AG04449 (cell line): ENCODE measurements around the gene ORM1.
A peak's percentile ranks its signal among the peaks of the same experiment; 100 is the strongest.

Experiments used
- CTCF ChIA-PET: fragments of 350-600 bp; formaldehyde crosslinking; extraction: SDS; loops from one replicate; lab custom pipeline; 2021; ENCODE audit warnings: antibody characterized with exemption; lab: Yijun Ruan, JAX
- POLR2A ChIA-PET: fragments of 400-600, 350-600 bp; formaldehyde crosslinking; extraction: SDS; loops from one replicate; lab custom pipeline; 2020; ENCODE audit warnings: antibody characterized with exemption, inconsistent platforms; lab: Yijun Ruan, JAX
- DNase-seq: peaks from one replicate; pipeline ENCODE4 v3.0.0-alpha.2; 2010; ENCODE audit warnings: low read depth, low spot score
- H3K4me3 ChIP-seq: 2 replicates; pipeline ENCODE4 v1.5.1; 2011; ENCODE audit warnings: low read depth, mild to moderate bottlenecking, control low read depth, low read length
- TF ChIP-seq, protein P1 (sequence below): IDR thresholded peaks from one replicate; pipeline ENCODE4 v1.5.1; 2011; ENCODE audit warnings: mild to moderate bottlenecking, moderate library complexity, low read length, control low read depth, inconsistent platforms; ENCODE audit not compliant: insufficient read depth; ENCODE audit errors: missing control alignments

ORM1 gene

DNA sequence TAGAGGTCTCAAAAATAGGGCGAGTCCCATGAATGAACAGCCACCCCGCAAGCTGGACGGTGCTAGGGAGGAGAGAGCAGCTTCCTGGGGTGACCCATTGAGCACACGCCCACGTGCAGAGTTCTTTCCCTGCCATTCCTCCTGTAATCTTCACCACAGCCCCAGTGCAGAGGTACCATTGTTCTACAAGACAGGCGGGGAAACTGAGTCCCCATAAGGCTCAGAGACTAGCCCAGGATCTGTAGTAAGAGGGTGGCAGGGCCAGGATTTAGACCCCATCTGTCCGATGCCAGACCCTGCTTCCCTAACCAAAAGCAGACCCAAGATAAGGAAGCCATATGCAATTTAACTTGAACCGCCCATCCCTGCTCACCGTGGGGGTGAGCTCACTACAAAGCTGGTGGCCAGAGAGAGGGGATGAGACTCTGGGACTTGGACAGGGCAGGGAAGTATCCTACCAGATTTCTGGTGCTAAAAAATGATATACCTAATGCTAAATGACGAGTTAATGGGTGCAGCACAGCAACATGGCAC, 36.7 kb upstream of the ORM1 start:
- no peak overlapping the region for H3K4me3 ChIP-seq
- POLR2A ChIA-PET: interaction anchor here (1.2 kb wide), 1 partner anchor 129 kb away, joined by 10 read pairs; no protein-coding TSS in a partner anchor
- CTCF ChIA-PET: interaction anchor here (1.6 to 18.7 kb wide), 4 partner anchors 15 to 203 kb away, joined by 7 to 686 read pairs (median 228); partner anchors contain the start of gene COL27A1
- no peak for DNase-seq
- TF ChIP-seq, protein P1, sequence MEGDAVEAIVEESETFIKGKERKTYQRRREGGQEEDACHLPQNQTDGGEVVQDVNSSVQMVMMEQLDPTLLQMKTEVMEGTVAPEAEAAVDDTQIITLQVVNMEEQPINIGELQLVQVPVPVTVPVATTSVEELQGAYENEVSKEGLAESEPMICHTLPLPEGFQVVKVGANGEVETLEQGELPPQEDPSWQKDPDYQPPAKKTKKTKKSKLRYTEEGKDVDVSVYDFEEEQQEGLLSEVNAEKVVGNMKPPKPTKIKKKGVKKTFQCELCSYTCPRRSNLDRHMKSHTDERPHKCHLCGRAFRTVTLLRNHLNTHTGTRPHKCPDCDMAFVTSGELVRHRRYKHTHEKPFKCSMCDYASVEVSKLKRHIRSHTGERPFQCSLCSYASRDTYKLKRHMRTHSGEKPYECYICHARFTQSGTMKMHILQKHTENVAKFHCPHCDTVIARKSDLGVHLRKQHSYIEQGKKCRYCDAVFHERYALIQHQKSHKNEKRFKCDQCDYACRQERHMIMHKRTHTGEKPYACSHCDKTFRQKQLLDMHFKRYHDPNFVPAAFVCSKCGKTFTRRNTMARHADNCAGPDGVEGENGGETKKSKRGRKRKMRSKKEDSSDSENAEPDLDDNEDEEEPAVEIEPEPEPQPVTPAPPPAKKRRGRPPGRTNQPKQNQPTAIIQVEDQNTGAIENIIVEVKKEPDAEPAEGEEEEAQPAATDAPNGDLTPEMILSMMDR: no peak

DNA sequence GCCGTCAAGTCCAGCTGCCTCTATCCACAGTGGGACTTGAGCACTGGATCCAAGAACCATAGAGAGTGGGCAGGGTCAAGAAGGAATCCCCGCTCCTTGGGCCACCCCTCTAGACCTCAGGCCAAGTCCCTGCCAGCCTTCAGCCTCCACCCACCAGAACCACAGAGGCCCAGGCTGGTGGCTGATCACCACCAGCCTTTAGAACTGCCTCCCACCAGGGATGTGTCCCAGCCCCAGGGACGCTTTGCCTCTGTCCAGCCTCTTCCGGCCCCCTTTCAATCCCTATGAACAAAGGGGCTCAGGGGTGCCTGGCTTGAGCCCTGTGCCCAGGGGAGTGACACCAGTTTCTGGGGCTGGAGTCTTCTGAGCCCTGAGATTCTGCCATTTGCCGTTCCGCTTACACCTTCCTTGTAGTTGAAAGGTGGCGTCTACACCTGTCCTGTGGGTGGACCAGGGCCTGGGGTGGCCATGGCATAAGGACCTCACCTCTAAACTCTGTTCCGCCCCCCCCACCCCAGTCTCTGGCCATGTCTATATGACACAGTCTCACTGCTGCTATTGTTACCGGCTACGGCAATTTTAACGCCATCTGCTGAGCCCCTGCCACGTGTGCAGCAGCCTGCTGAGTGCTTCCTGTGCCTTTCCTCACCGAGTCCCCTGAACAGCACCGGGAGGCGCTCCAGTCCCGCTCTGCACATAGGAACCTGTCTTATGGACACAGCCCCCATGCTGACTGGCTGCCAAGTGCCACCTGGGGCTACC, 35.7 kb upstream of the ORM1 start:
- no peak for DNase-seq
- ChIA-PET CTCF (interaction anchor here (1.1 to 18.7 kb wide), 11 partner anchors 8 to 204 kb away, joined by 3 to 686 read pairs (median 6); partner anchors contain the start of gene COL27A1), POLR2A (no interaction called here)
- TF ChIP-seq, protein P1: no peak
- no peak overlapping the region for H3K4me3 ChIP-seq

DNA sequence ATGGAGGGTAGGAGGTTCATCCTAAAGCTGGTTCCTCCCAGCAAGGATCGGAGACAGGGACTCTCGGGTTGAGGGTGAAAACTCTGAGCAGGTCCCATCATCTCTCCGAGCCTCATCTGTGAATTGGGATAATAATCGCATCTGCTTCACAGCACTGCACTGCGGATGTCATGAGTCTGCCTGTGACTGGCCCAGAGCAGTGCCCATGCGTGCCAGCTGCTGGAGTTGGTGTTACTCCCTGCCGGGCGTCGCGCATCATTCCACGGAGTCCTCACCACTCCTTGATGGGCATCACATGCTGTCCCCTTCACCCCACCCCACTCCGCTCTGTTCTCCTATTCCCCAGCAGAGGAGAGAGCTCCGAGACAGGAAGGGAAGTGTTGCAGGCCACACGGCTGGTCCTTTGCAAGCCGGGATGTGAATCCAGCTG, 35.1 kb upstream of the ORM1 start:
- TF ChIP-seq, protein P1: no peak
- CTCF ChIA-PET: interaction anchor here (1.1 to 18.7 kb wide), 13 partner anchors 8 to 204 kb away, joined by 3 to 686 read pairs (median 6); partner anchors contain the start of gene COL27A1
- no peak overlapping the region for H3K4me3 ChIP-seq
- POLR2A ChIA-PET: interaction anchor here (0.5 to 1.1 kb wide), 2 partner anchors 39 to 130 kb away, joined by 3 read pairs; no protein-coding TSS in a partner anchor
- DNase-seq: no peak

DNA sequence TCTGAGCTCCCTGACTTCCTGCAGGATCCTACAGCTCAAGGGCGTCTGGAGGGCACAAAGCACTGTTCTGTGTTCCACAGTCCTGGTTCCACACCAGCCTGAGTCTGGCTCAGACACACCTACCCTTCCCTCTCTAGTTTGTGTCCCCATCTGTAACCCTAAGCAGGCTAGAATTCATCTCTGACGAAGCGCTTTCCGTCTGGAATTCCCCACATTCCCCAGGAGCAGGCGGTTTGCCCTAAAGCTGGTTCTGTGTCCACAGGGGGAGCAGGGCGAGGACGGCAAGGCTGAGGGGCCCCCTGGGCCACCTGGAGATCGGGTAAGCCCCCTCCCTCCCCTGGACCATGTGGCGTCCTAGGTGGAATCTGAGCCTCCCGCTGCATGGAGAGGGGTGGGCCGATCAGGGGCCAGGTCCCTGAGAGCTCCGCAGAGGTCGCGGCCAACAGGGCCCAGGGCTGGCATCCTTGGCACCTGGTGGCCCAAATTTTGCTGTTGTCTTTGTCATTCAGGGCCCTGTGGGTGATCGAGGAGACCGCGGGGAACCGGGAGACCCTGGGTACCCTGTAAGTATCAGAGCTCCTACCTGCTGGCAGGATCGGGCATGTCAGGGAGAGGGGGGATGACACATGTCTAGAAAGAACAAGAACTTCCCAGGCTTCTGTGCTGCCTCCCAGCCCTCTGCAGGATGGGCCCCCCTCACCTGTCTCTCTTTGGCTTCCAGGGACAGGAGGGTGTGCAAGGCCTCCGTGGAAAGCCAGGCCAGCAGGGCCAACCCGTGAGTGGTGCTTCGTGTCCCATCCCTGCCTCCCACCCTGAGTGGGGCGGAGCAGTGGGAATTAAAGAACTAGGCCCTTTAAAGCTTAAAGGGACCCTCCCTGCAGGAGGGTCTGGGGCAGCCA, 34.5 kb upstream of the ORM1 start:
- H3K4me3 ChIP-seq: no peak overlapping the region
- TF ChIP-seq, protein P1: peak; percentile 21
- POLR2A ChIA-PET: interaction anchor here (0.5 to 1.1 kb wide), 2 partner anchors 40 to 130 kb away, joined by 3 read pairs; no protein-coding TSS in a partner anchor
- CTCF ChIA-PET: interaction anchor here (1.1 to 18.7 kb wide), 14 partner anchors 9 to 205 kb away, joined by 3 to 686 read pairs (median 6); partner anchors contain the start of gene COL27A1
- peak; percentile 51 for DNase-seq

DNA sequence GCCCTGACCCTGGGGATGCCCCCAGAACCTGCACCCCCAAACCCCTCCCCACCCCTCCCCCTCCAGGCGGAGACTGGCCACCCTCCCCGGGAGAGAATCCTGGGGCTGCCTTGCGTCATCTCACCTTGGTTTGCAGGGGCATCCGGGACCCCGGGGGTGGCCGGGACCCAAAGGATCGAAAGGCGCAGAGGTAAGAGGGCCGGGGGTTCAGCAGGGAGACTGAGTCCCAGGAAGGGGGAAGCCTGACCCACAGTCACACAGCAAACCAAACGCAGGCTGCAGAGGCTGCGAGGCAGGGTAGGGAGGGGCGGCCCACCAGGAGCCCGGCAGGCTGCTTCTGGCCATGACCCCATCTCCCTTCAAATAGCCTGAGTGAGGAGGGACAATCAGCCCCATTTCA, 33.8 kb upstream of the ORM1 start:
- no peak overlapping the region for H3K4me3 ChIP-seq
- DNase-seq: no peak
- CTCF ChIA-PET: interaction anchor here (1.2 to 18.7 kb wide), 14 partner anchors 8 to 206 kb away, joined by 3 to 686 read pairs (median 24); partner anchors contain the start of gene COL27A1
- TF ChIP-seq, protein P1: no peak
- POLR2A ChIA-PET: interaction anchor here (1.1 kb wide), 1 partner anchor 131 kb away, joined by 3 read pairs; no protein-coding TSS in a partner anchor
